ENCODE results near the gene ASPDH.

Gene ASPDH

DNA sequence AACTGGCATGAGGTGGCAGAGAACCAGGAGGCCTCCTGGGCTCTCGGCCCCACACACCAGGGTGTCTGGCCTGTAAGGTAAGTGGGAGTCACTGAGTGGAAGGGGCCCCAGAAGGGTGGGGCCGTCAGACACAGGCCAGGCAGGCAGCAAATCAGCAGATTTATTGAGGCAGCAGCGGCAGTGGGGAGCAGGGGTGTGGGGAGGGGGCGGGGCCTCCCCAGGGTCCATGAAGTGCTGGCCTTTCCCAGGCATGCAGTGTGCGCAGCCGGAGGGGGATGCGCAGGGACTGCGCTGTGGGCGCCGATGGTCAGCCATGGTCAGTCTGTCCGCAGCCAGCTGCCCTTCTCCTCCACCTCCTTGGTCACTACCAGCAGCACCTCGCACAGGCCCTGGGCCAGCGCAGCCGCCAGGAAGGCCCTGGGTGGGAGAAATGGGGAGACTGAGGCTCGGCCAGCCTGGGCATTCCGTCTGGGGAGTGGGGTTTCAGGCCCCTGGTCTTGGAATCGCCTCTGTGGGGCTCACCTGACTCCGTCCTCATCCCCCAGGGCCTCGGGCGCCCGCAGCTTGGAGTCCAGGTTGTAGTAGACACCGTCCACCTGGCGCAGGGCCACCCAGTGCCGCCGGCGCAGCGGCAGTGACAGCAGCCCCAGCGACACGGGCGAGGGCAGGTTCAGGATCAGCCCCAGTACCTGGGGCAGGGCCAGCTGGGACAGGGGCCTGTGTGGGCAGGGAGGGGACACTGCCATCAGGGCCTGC, 7.7 kb downstream of the ASPDH start:
- TF ChIP-seq, protein P1, sequence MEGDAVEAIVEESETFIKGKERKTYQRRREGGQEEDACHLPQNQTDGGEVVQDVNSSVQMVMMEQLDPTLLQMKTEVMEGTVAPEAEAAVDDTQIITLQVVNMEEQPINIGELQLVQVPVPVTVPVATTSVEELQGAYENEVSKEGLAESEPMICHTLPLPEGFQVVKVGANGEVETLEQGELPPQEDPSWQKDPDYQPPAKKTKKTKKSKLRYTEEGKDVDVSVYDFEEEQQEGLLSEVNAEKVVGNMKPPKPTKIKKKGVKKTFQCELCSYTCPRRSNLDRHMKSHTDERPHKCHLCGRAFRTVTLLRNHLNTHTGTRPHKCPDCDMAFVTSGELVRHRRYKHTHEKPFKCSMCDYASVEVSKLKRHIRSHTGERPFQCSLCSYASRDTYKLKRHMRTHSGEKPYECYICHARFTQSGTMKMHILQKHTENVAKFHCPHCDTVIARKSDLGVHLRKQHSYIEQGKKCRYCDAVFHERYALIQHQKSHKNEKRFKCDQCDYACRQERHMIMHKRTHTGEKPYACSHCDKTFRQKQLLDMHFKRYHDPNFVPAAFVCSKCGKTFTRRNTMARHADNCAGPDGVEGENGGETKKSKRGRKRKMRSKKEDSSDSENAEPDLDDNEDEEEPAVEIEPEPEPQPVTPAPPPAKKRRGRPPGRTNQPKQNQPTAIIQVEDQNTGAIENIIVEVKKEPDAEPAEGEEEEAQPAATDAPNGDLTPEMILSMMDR (conservative IDR thresholded peaks at IDR 0.05; ENCODE audit: low read depth, low read length) = no peak
- Histone ChIP-seq H2AFZ (ENCODE audit: low read depth) (no peak overlapping the region), H3K9ac (no peak overlapping the region), H3K4me1 (ENCODE audit: low read depth, poor library complexity, severe bottlenecking) (no peaks in the 10 kb centered on the region), H3K4me3 (IDR thresholded peaks at IDR 0.05; ENCODE audit: insufficient read depth, low read depth, low read length) (no peak overlapping the region), H3K4me2 (no peak overlapping the region), H3K27ac (no peak overlapping the region), H3K36me3 (ENCODE audit: insufficient read depth) (no peaks in the 10 kb centered on the region), H3K27me3 (ENCODE audit: insufficient read depth, low read depth) (no peaks in the 10 kb centered on the region), H4K20me1 (ENCODE audit: insufficient read depth) (no peaks in the 10 kb centered on the region), H3K79me2 (ENCODE audit: insufficient read depth, low read depth) (no peaks in the 10 kb centered on the region; the same call in 1 of the 2 replicates)

- Histone ChIP-seq H3K9ac (no peak overlapping the region), H3K27me3 (ENCODE audit: insufficient read depth, low read depth) (no peaks in the 10 kb centered on the region), H3K79me2 (ENCODE audit: insufficient read depth, low read depth) (no peaks in the 10 kb centered on the region), H3K4me2 (no peak overlapping the region), H3K27ac (no peak overlapping the region), H2AFZ (ENCODE audit: low read depth) (no peak overlapping the region), H3K4me3 (IDR thresholded peaks at IDR 0.05; ENCODE audit: insufficient read depth, low read depth, low read length) (no peak overlapping the region), H4K20me1 (ENCODE audit: insufficient read depth) (no peaks in the 10 kb centered on the region), H3K36me3 (ENCODE audit: insufficient read depth) (no peaks in the 10 kb centered on the region), H3K4me1 (ENCODE audit: low read depth, poor library complexity, severe bottlenecking) (no peaks in the 10 kb centered on the region)
- TF ChIP-seq, protein P1 (conservative IDR thresholded peaks at IDR 0.05; ENCODE audit: low read depth, low read length) = no peak
These were observed 11.9 kb downstream of the ASPDH start for GRCh38 chr19:50501568-50502475.

- H3K27ac ChIP-seq = no peak overlapping the region
These were observed 12.5 kb downstream of the ASPDH start for GRCh38 chr19:50501186-50501567.

DNA sequence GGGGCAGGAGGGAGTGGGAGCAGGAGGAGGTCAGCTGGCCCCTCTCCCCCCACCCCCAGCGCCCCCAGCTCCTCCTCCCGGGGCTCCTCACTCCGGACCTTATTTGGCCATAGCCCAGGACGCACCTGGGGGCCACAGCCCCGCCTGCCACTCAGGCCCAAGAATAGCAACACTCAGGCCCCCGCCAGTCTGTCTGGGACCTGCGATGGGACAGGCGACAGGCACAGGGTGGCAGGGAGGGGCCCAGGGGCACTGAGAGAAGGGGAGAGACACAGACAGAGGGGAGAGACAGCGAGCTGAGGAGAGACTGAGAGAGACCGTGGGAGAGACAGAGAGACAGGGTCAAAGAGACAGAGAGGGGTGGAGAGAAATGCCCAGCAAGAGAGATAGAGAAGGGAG, 13.0 kb downstream of the ASPDH start:
- Histone ChIP-seq H3K79me2 (ENCODE audit: insufficient read depth, low read depth) (no peaks in the 10 kb centered on the region), H3K36me3 (ENCODE audit: insufficient read depth) (no peaks in the 10 kb centered on the region), H3K4me2 (no peak overlapping the region), H3K9ac (no peak overlapping the region), H3K27ac (no peak overlapping the region), H2AFZ (ENCODE audit: low read depth) (no peak overlapping the region), H3K4me3 (IDR thresholded peaks at IDR 0.05; ENCODE audit: insufficient read depth, low read depth, low read length) (no peak overlapping the region), H4K20me1 (ENCODE audit: insufficient read depth) (no peaks in the 10 kb centered on the region), H3K4me1 (ENCODE audit: low read depth, poor library complexity, severe bottlenecking) (no peaks in the 10 kb centered on the region), H3K27me3 (ENCODE audit: insufficient read depth, low read depth) (no peaks in the 10 kb centered on the region)
- TF ChIP-seq, protein P1 (conservative IDR thresholded peaks at IDR 0.05; ENCODE audit: low read depth, low read length) = no peak

More at GRCh38 chr19:50501186-50501567, 12.5 kb downstream of the ASPDH start:
- H2AFZ ChIP-seq (ENCODE audit: low read depth) = no peak overlapping the region
- H3K79me2 ChIP-seq (ENCODE audit: insufficient read depth, low read depth) = no peaks in the 10 kb centered on the region
- H3K4me2 ChIP-seq = no peak overlapping the region
- no peaks in the 10 kb centered on the region for H3K27me3 ChIP-seq (ENCODE audit: insufficient read depth, low read depth)
- no peaks in the 10 kb centered on the region for H4K20me1 ChIP-seq (ENCODE audit: insufficient read depth)
- H3K36me3 ChIP-seq (ENCODE audit: insufficient read depth) = no peaks in the 10 kb centered on the region
- TF ChIP-seq, protein P1 (conservative IDR thresholded peaks at IDR 0.05; ENCODE audit: low read depth, low read length) = no peak
- H3K9ac ChIP-seq = no peak overlapping the region
- no peak overlapping the region for H3K4me3 ChIP-seq (IDR thresholded peaks at IDR 0.05; ENCODE audit: insufficient read depth, low read depth, low read length)
- H3K4me1 ChIP-seq (ENCODE audit: low read depth, poor library complexity, severe bottlenecking) = no peaks in the 10 kb centered on the region
